ENCODE data around the gene NAPG. TPM values are rescaled to one million over a fixed set of nuclear protein-coding genes. Genes with fewer than 3 reads are reported as not detected.
A peak's percentile ranks its signal among the peaks of the same experiment; 100 is the strongest.
"Not testable (repeated sequence)": the region's sequence is repeated elsewhere in the genome, so short reads cannot be mapped to it uniquely, and the experiment has no call there.

The NAPG gene
- total RNA-seq, 1 donor from 2014 or later: 27.3 TPM

- DNase-seq (ENCODE audit: low spot score, unreplicated experiment): no peak
- H3K36me3 Mint-ChIP-seq (ENCODE audit: insufficient read depth): peaks cover 6% of the 10 kb centered on the region
- peaks cover 11% of the 10 kb centered on the region for H3K4me1 Mint-ChIP-seq (ENCODE audit: low read depth)
- H3K27me3 Mint-ChIP-seq: no peaks in the 10 kb centered on the region
- no peak for TF ChIP-seq CTCF (IDR thresholded peaks at IDR 0.05; ENCODE audit: unreplicated experiment)
- H3K27ac Mint-ChIP-seq: no peak overlapping the region
- H3K4me3 Mint-ChIP-seq (ENCODE audit: low read depth): no peak overlapping the region
- H3K9me3 Mint-ChIP-seq (ENCODE audit: low read depth): no peaks in the 10 kb centered on the region
Observed at GRCh38 chr18:10533111-10533510, 7.3 kb downstream of the NAPG start.

- TF ChIP-seq CTCF (IDR thresholded peaks at IDR 0.05; ENCODE audit: unreplicated experiment): no peak
- no peak overlapping the region for H3K27ac Mint-ChIP-seq
Observed at GRCh38 chr18:10536280-10536679, 10.5 kb downstream of the NAPG start.

GRCh38 chr18:10537765-10538164, 11.9 kb downstream of the NAPG start:
- Mint-ChIP-seq H3K4me1 (ENCODE audit: low read depth) (peaks cover 3% of the 10 kb centered on the region), H3K9me3 (ENCODE audit: low read depth) (no peaks in the 10 kb centered on the region), H3K36me3 (ENCODE audit: insufficient read depth) (peaks cover 31% of the 10 kb centered on the region), H3K27me3 (no peaks in the 10 kb centered on the region), H3K27ac (no peak overlapping the region), H3K4me3 (ENCODE audit: low read depth) (no peak overlapping the region)
- TF ChIP-seq CTCF (IDR thresholded peaks at IDR 0.05; ENCODE audit: unreplicated experiment): no peak
- DNase-seq (ENCODE audit: low spot score, unreplicated experiment): no peak

More at GRCh38 chr18:10536280-10536679, 10.5 kb downstream of the NAPG start:
- H3K4me3 Mint-ChIP-seq (ENCODE audit: low read depth): no peak overlapping the region
- peaks cover 22% of the 10 kb centered on the region for H3K36me3 Mint-ChIP-seq (ENCODE audit: insufficient read depth)
- no peak for DNase-seq (ENCODE audit: low spot score, unreplicated experiment)
- peaks cover 3% of the 10 kb centered on the region for H3K4me1 Mint-ChIP-seq (ENCODE audit: low read depth)
- no peaks in the 10 kb centered on the region for H3K9me3 Mint-ChIP-seq (ENCODE audit: low read depth)
- no peaks in the 10 kb centered on the region for H3K27me3 Mint-ChIP-seq

- H3K9me3 Mint-ChIP-seq (ENCODE audit: low read depth); H3K27me3 Mint-ChIP-seq; DNase-seq (ENCODE audit: low spot score, unreplicated experiment): not testable (repeated sequence)
Observed at GRCh38 chr18:10539124-10539523, 13.3 kb downstream of the NAPG start.

GRCh38 chr18:10543277-10543676, 17.4 kb downstream of the NAPG start:
- Mint-ChIP-seq H3K36me3 (ENCODE audit: insufficient read depth) (peaks cover 42% of the 10 kb centered on the region), H3K9me3 (ENCODE audit: low read depth) (no peaks in the 10 kb centered on the region)

More at GRCh38 chr18:10539124-10539523, 13.3 kb downstream of the NAPG start:
- not testable (repeated sequence) for H3K27ac Mint-ChIP-seq; H3K4me3 Mint-ChIP-seq (ENCODE audit: low read depth); H3K4me1 Mint-ChIP-seq (ENCODE audit: low read depth)
- H3K36me3 Mint-ChIP-seq (ENCODE audit: insufficient read depth): peaks cover 28% of the 10 kb centered on the region

More at GRCh38 chr18:10543277-10543676, 17.4 kb downstream of the NAPG start:
- H3K27ac Mint-ChIP-seq: peak overlapping the region; percentile 10
- peaks cover 7% of the 10 kb centered on the region for H3K4me1 Mint-ChIP-seq (ENCODE audit: low read depth)
- no peak overlapping the region for H3K4me3 Mint-ChIP-seq (ENCODE audit: low read depth)
- no peaks in the 10 kb centered on the region for H3K27me3 Mint-ChIP-seq
- TF ChIP-seq CTCF (IDR thresholded peaks at IDR 0.05; ENCODE audit: unreplicated experiment): no peak
- no peak for DNase-seq (ENCODE audit: low spot score, unreplicated experiment)
